CD8-positive, alpha-beta memory T cell (primary cell): ENCODE results near the gene NPM3. TPM values are rescaled to one million over a fixed set of nuclear protein-coding genes. Genes with fewer than 3 reads are reported as not detected.

Experiments
- CTCF ChIA-PET: fragments of 350-600 bp; sonication (Branson Sonifier 250); formaldehyde crosslinking; loops from one replicate; lab custom pipeline; 2021; ENCODE audit warnings: antibody characterized with exemption; lab: Charles Lee
- POLR2A ChIA-PET: fragments of 350-600 bp; sonication (Branson Sonifier 250); formaldehyde crosslinking; loops from one replicate; lab custom pipeline; 2021; ENCODE audit warnings: antibody characterized with exemption; lab: Charles Lee
- DNase-seq, 5 donors: peaks; one replicate each; pipeline versions ENCODE4 v3.0.0 to v3.0.0-alpha.2; 2020 to 2022; ENCODE audit warnings: mixed read lengths in 1 of 5
- H3K27ac ChIP-seq: one replicate; pipeline ENCODE4 v1.7.0; 2013; ENCODE audit warnings: low read depth, mild to moderate bottlenecking, low read length, moderate library complexity
- H3K27me3 ChIP-seq: 2 replicates; pipeline ENCODE4 v1.7.0; 2013; ENCODE audit warnings: low read length, mild to moderate bottlenecking; ENCODE audit not compliant: insufficient read depth, poor library complexity, severe bottlenecking
- H3K36me3 ChIP-seq: 2 replicates; pipeline ENCODE4 v1.7.0; 2013; ENCODE audit warnings: mild to moderate bottlenecking, low read length, moderate library complexity; ENCODE audit not compliant: insufficient read depth
- H3K4me1 ChIP-seq: 2 replicates; pipeline ENCODE4 v1.7.0; 2013; ENCODE audit warnings: mild to moderate bottlenecking, low read length, moderate library complexity; ENCODE audit not compliant: insufficient read depth
- H3K4me3 ChIP-seq: 2 replicates; pipeline ENCODE4 v1.7.0; 2013; ENCODE audit warnings: mild to moderate bottlenecking, low read length
- H3K9me3 ChIP-seq: 2 replicates; pipeline ENCODE4 v1.7.0; 2013; ENCODE audit warnings: mild to moderate bottlenecking, low read length
- H3K27ac Mint-ChIP-seq, 8 donors: one replicate each; pipeline ENCODE4 v1.8.0; 2020 to 2021; ENCODE audit warnings: mixed read lengths in 8 of 8, mild to moderate bottlenecking in 6 of 8, inconsistent platforms in 3 of 8, moderate library complexity in 3 of 8
- H3K27me3 Mint-ChIP-seq, 2 donors: one replicate each; pipeline ENCODE4 v1.8.0; 2020 to 2021; ENCODE audit warnings: mixed read lengths in 2 of 2, mild to moderate bottlenecking in 1 of 2, moderate library complexity in 1 of 2
- H3K36me3 Mint-ChIP-seq, 3 donors: one replicate each; pipeline ENCODE4 v1.8.0; 2020 to 2021; ENCODE audit warnings: mixed read lengths in 3 of 3, inconsistent platforms in 1 of 3, mild to moderate bottlenecking in 1 of 3
- H3K4me1 Mint-ChIP-seq, 3 donors: one replicate each; pipeline ENCODE4 v1.8.0; 2020 to 2021; ENCODE audit warnings: mixed read lengths in 3 of 3, inconsistent platforms in 1 of 3, mild to moderate bottlenecking in 1 of 3
- H3K4me3 Mint-ChIP-seq, 7 donors: one replicate each; pipeline ENCODE4 v1.8.0; 2020 to 2021; ENCODE audit warnings: mixed read lengths in 7 of 7, mild to moderate bottlenecking in 6 of 7, moderate library complexity in 4 of 7, inconsistent platforms in 2 of 7
- H3K9me3 Mint-ChIP-seq, 5 donors: one replicate each; pipeline ENCODE4 v1.8.0; 2020 to 2022; ENCODE audit warnings: mixed read lengths in 5 of 5, mild to moderate bottlenecking in 3 of 5, moderate library complexity in 2 of 5, inconsistent platforms in 1 of 5
- polyA plus RNA-seq: library from polyadenylated mRNA; unstranded; fragments of 300-500 nt; fragmentation: Illumina TruSeq; gene quantifications from one replicate; pipeline ENCODE4 v1.2.3, GENCODE V29; 2021
- total RNA-seq, 2 experiments: library from RNA; stranded (reverse); gene quantifications; one replicate each; pipeline ENCODE4 v1.2.3, GENCODE V29; 2021

NPM3 gene
- total and polyA plus RNA-seq, 3 experiments from 2014 or later, result 7.5 to 217 (median 209) TPM

DNA sequence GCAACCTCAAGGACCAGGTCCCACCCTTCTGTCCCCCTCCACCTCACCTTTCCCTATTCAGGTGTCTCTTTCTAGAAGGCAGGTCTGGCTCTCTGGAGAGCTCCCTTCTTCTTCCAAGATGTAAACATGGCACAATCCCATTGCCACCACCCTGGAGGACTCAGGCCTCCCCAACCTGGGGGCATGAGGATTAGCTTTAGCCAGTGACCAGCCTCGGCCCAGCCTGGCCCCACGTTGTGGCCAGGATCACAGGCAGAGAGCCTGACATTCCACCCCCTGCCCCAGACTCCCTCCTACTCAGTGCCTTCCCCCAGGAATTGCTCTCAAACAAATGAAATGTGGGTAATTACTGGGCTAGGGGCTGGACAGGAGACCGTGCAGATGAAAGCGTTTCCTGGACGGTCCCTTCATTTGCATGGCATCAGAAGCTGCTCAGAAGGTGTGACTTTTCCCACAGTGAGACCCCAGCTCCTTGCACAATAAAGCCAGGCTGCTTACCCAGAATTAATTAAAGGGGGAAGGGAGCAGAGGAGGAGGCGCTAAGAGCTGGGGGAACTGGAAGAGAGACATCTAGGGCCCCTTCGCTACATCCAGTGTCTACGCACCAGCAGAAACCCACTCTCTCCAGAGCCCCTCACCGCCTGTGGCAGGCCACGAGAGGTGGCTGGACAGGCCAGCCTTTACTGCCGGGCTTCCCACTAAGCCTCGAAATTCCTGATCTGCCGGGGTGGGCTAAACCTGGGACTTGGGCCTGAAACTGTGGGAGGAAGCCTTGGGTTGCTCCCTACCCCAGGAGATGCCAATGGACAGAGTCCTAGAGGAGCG is 15.1 kb downstream of the NPM3 start:
- H3K27me3 Mint-ChIP-seq, result peaks cover 23 to 42% of the 10 kb centered on the region in 2 donors
- Histone ChIP-seq H3K36me3 (no peaks in the 10 kb centered on the region), H3K9me3 (no peaks in the 10 kb centered on the region), H3K4me3 (no peak overlapping the region), H3K4me1 (no peaks in the 10 kb centered on the region), H3K27me3 (peaks cover 9% of the 10 kb centered on the region), H3K27ac (no peak overlapping the region)
- DNase-seq, result no peak
- no peaks in the 10 kb centered on the region for H3K9me3 Mint-ChIP-seq
- H3K27ac Mint-ChIP-seq, result peak overlapping the region in 1 of 8 donors; percentile 17
- CTCF ChIA-PET, result interaction anchor here (1.1 to 6.1 kb wide), 2 partner anchors 13 to 554 kb away, joined by 4 to 27 read pairs; no protein-coding TSS in a partner anchor
- POLR2A ChIA-PET, result interaction anchor here (0.7 kb wide), 1 partner anchor 14 kb away, joined by 3 read pairs; no protein-coding TSS in a partner anchor
- no peaks in the 10 kb centered on the region for H3K36me3 Mint-ChIP-seq
- H3K4me3 Mint-ChIP-seq, result no peak overlapping the region
- peaks cover 0 to under 1% (median under 1%) of the 10 kb centered on the region in 3 donors for H3K4me1 Mint-ChIP-seq

DNA sequence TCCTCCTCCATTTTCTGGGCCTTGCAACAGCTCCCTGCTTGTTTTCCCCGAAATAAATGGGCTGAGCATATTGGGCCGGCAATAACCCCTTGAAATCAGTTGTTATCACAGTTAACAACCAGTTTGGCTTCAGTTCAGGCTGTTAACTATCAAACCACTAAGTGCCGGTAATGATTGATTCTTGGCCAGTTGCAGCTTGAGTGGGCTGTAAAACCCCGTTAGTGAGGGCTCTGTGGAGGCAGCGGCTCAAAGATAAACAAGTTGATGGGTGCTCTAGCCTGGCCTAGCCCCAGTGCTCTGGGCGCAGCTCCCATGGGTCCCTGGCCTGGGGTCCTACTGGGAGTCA is 15.7 kb downstream of the NPM3 start:
- H3K4me1 ChIP-seq, result no peaks in the 10 kb centered on the region

DNA sequence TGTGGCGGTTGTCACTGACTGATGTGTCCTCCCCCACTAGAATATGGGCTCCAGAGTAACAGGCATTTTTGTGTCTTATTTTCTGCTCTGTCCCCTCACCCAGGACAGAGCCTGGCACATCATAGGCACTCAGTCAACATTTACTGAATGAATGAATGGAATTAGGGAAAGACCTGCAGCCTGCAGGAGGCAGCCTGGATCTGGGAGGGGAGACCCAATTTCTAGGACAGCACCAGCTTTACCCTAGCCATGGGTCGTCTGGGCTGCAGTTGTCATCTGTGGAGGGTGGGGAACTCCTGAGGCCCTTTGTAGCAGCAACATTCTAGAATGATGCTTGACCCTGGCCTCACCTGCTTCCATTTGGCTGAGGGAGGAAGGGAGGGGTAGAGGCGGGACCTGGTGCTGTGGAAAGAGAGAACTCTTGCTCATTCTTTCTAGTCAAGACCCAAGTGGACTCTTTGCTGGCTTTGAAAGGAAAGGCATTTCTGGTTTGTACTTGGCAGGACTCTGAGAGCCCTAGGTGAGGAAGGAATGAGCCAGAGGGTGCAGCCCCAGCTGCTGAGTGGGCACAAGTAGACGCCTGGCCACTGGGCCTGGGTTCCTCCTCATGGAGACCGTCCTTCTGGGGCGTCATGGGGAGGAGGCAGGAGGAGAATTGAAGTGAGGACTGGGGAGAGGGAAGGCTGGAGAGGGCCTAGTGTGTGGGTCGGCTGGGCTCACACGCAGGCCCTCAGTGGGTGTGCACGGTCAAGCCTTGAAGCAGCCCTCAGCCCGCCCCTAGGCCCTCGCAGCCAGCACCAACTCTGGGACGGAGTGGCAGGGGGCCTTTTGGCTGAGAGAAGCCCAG is 16.3 kb downstream of the NPM3 start:
- peak overlapping the region in 1 of 8 donors; percentile 24 for H3K27ac Mint-ChIP-seq
- H3K27me3 Mint-ChIP-seq, result peaks cover 14 to 37% of the 10 kb centered on the region in 2 donors
- H3K4me3 Mint-ChIP-seq, result no peak overlapping the region
- no peaks in the 10 kb centered on the region for H3K27me3 ChIP-seq
- H3K36me3 Mint-ChIP-seq, result no peaks in the 10 kb centered on the region
- H3K9me3 ChIP-seq, result no peaks in the 10 kb centered on the region
- H3K36me3 ChIP-seq, result no peaks in the 10 kb centered on the region
- H3K9me3 Mint-ChIP-seq, result no peaks in the 10 kb centered on the region
- CTCF ChIA-PET, result interaction anchor here (1.1 to 1.2 kb wide), 2 partner anchors 15 to 553 kb away, joined by 4 to 7 read pairs; no protein-coding TSS in a partner anchor
- no peaks in the 10 kb centered on the region for H3K4me1 Mint-ChIP-seq
- no peak for DNase-seq
- H3K27ac ChIP-seq, result no peak overlapping the region
- no peaks in the 10 kb centered on the region for H3K4me1 ChIP-seq
- H3K4me3 ChIP-seq, result no peak overlapping the region
- POLR2A ChIA-PET, result no interaction called here

More for the DNA sequence above, 15.7 kb downstream of the NPM3 start:
- CTCF ChIA-PET, result interaction anchor here (1.1 kb wide), 1 partner anchor 553 kb away, joined by 4 read pairs; no protein-coding TSS in a partner anchor
- Mint-ChIP-seq H3K4me3 (no peak overlapping the region), H3K4me1 (no peaks in the 10 kb centered on the region), H3K36me3 (no peaks in the 10 kb centered on the region), H3K27ac (peak overlapping the region in 1 of 8 donors; percentile 24), H3K27me3 (peaks cover 20 to 37% of the 10 kb centered on the region in 2 donors), H3K9me3 (no peaks in the 10 kb centered on the region)
- H3K9me3 ChIP-seq, result no peaks in the 10 kb centered on the region
- no peak overlapping the region for H3K4me3 ChIP-seq
- POLR2A ChIA-PET, result interaction anchor here (0.7 kb wide), 1 partner anchor 13 kb away, joined by 3 read pairs; no protein-coding TSS in a partner anchor
- no peaks in the 10 kb centered on the region for H3K36me3 ChIP-seq
- H3K27ac ChIP-seq, result no peak overlapping the region
- peaks cover 3% of the 10 kb centered on the region for H3K27me3 ChIP-seq
- no peak for DNase-seq

DNA sequence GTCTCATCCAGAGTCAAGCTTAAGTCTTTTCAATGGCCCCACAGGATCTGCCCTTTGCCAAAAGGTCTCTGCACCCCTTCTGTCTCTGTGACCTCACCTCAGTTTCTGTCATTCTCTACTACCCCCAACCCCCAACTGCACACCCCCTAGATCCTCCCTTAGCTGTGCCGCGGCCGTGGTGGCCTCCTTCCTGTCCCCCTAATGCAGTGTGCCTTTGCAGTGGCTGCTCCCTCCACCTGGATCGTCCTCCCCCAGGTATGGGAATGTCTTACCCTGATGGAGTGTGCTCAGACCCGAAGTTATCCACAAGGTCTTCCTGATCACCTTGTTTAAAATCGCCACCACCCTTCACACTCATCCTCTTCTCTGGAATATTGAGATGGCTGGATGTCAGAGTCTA is 16.9 kb downstream of the NPM3 start:
- Histone ChIP-seq H3K4me1 (no peaks in the 10 kb centered on the region), H3K27me3 (no peaks in the 10 kb centered on the region), H3K4me3 (no peak overlapping the region), H3K27ac (no peak overlapping the region), H3K9me3 (no peaks in the 10 kb centered on the region), H3K36me3 (no peaks in the 10 kb centered on the region)
- Mint-ChIP-seq H3K4me3 (no peak overlapping the region), H3K27me3 (peaks cover 10 to 32% of the 10 kb centered on the region in 2 donors), H3K9me3 (no peaks in the 10 kb centered on the region), H3K4me1 (no peaks in the 10 kb centered on the region), H3K36me3 (no peaks in the 10 kb centered on the region), H3K27ac (no peak overlapping the region)
- ChIA-PET CTCF (interaction anchor here (1.2 kb wide), 1 partner anchor 15 kb away, joined by 7 read pairs; no protein-coding TSS in a partner anchor), POLR2A (no interaction called here)
- no peak for DNase-seq

DNA sequence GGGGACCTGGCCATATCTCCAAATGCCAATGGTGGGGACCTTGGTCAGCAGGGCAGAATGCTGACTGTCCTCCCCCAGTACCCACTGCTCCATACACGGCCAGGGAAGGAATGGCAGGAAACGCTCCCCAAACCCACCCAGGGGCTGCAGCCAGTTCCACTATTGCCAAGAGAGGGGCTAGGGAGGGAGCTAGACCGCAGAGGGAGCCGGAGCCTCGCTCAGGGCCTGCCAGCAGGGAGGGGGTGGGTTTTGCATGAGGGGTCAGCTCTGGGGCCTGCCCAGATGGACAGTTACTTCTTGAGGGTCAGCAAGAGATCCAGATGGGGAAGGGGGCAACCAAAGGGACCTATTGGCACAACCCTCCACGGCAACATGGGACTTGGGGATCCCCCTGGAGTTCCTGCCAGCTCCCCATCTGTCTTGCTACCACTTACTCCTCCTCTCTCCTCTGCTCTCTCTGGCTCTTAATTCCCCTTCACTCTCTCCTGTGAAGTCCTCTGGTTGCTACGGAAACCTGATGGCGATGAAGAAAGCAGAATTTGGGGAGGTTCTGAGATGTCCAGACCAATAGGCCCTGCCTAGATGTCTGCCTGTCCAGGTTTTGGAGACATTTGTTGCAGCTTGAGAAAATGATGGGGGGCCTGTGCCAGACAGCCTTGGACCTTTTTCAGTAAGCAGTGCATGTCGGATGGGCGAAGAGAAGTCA is 20.0 kb downstream of the NPM3 start:
- no peaks in the 10 kb centered on the region for H3K27me3 ChIP-seq
- DNase-seq, result no peak
- H3K4me1 ChIP-seq, result no peaks in the 10 kb centered on the region
- no peak overlapping the region for H3K4me3 ChIP-seq
- Mint-ChIP-seq H3K4me3 (no peak overlapping the region), H3K9me3 (no peaks in the 10 kb centered on the region), H3K4me1 (no peaks in the 10 kb centered on the region), H3K27me3 (peaks cover 10 to 28% of the 10 kb centered on the region in 2 donors), H3K27ac (no peak overlapping the region), H3K36me3 (no peaks in the 10 kb centered on the region)
- H3K9me3 ChIP-seq, result no peaks in the 10 kb centered on the region
- ChIA-PET POLR2A (no interaction called here), CTCF (interaction anchor here (1.6 to 1.9 kb wide), 2 partner anchors 10 to 18 kb away, joined by 3 to 4 read pairs; no protein-coding TSS in a partner anchor)
- no peak overlapping the region for H3K27ac ChIP-seq
- H3K36me3 ChIP-seq, result no peaks in the 10 kb centered on the region

DNA sequence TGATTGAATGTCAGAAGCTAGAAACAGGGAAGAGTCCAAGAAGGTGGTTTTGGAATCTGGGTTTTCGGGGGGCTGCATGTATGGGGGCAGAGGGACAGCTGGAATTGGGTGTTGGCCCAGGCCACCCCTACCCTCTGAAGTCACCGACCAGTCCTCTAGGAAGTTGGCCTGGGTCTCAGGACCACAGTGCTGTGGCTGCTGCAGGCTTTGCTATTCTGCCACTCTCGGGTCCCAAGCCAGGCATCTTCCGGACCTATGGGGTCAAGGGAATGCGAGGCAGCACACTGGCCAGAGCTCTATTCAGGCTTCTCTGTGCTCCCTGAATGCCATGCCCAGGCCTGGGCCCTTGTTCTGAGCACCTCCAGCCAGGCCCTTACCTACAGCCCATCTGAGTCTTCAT is 20.5 kb downstream of the NPM3 start:
- Mint-ChIP-seq H3K27me3 (peaks cover 7 to 31% of the 10 kb centered on the region in 2 donors), H3K4me1 (no peaks in the 10 kb centered on the region), H3K27ac (no peak overlapping the region), H3K4me3 (no peak overlapping the region), H3K9me3 (no peaks in the 10 kb centered on the region), H3K36me3 (no peaks in the 10 kb centered on the region)
- Histone ChIP-seq H3K4me1 (no peaks in the 10 kb centered on the region), H3K27me3 (no peaks in the 10 kb centered on the region), H3K36me3 (no peaks in the 10 kb centered on the region), H3K27ac (no peak overlapping the region), H3K9me3 (no peaks in the 10 kb centered on the region), H3K4me3 (no peak overlapping the region)
- DNase-seq, result no peak
- POLR2A ChIA-PET, result no interaction called here
- CTCF ChIA-PET, result interaction anchor here (1.6 to 1.9 kb wide), 2 partner anchors 11 to 19 kb away, joined by 3 to 4 read pairs; no protein-coding TSS in a partner anchor

DNA sequence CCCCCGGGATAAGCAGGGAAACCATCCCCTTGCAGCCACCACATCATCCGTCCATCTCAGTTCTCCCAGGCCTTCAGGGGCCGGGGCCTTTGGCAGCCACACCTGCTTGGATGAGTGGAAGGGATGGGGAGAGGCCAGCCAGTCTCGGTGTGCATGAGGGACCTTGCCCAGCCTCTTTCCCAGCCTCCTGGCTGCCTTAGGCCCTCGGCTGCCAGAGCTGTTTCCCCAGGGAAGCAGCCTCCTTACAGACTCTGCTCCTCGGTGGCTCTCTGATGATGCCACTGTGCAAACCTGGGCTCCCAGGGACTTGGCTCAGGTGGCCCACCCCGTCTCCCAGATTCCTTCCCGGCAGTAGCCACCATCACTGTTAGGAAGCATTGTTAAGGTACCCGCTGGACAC is 22.0 kb downstream of the NPM3 start:
- H3K36me3 ChIP-seq, result no peaks in the 10 kb centered on the region
- no peaks in the 10 kb centered on the region for H3K9me3 ChIP-seq
- no peaks in the 10 kb centered on the region for H3K27me3 ChIP-seq
- Mint-ChIP-seq H3K4me1 (no peaks in the 10 kb centered on the region), H3K4me3 (no peak overlapping the region), H3K36me3 (no peaks in the 10 kb centered on the region), H3K9me3 (no peaks in the 10 kb centered on the region), H3K27ac (no peak overlapping the region), H3K27me3 (peaks cover 11 to 31% of the 10 kb centered on the region in 2 donors)
- ChIA-PET POLR2A (no interaction called here), CTCF (no interaction called here)
- DNase-seq, result no peak
- H3K4me1 ChIP-seq, result no peaks in the 10 kb centered on the region
- H3K4me3 ChIP-seq, result no peak overlapping the region
- no peak overlapping the region for H3K27ac ChIP-seq
